HG02884 (cell line): Measurements from ENCODE around the gene SCTR.

Source experiments
- ATAC-seq: cut with Tn5 transposase; IDR thresholded peaks from one replicate; pipeline ENCODE4 v1.9.1; 2021; ENCODE audit warnings: mild to moderate bottlenecking, moderate library complexity; ENCODE audit not compliant: unreplicated experiment

The SCTR gene

GRCh38 chr2:119488245-119489214 lies 35.8 kb downstream of the SCTR start:
- ATAC-seq: no peak

- ATAC-seq: no peak
These were observed 36.6 kb downstream of the SCTR start for GRCh38 chr2:119487434-119488244.

- no peak for ATAC-seq
These were observed 37.4 kb downstream of the SCTR start for GRCh38 chr2:119486886-119487285.

- no peak for ATAC-seq
These were observed 38.0 kb downstream of the SCTR start for GRCh38 chr2:119486196-119486827.

GRCh38 chr2:119485336-119486110 lies 38.8 kb downstream of the SCTR start:
- no peak for ATAC-seq

GRCh38 chr2:119484834-119485233 lies 39.4 kb downstream of the SCTR start:
- no peak for ATAC-seq

- ATAC-seq: no peak
These were observed 40.2 kb downstream of the SCTR start for GRCh38 chr2:119483896-119484718.

- no peak for ATAC-seq
These were observed 40.9 kb downstream of the SCTR start for GRCh38 chr2:119483395-119483753.

GRCh38 chr2:119482481-119483394 lies 41.5 kb downstream of the SCTR start:
- no peak for ATAC-seq

GRCh38 chr2:119481501-119482455 lies 42.5 kb downstream of the SCTR start:
- no peak for ATAC-seq

GRCh38 chr2:119480718-119481142 lies 43.6 kb downstream of the SCTR start:
- ATAC-seq: no peak

- ATAC-seq: no peak
These were observed 44.1 kb downstream of the SCTR start for GRCh38 chr2:119480184-119480583.

GRCh38 chr2:119478978-119479295 lies 45.3 kb downstream of the SCTR start:
- ATAC-seq: no peak

GRCh38 chr2:119478188-119478977 lies 45.9 kb downstream of the SCTR start:
- no peak for ATAC-seq

- no peak for ATAC-seq
These were observed 47.2 kb downstream of the SCTR start for GRCh38 chr2:119477113-119477505.

- peak; percentile 74 for ATAC-seq
These were observed 47.8 kb downstream of the SCTR start for GRCh38 chr2:119476301-119477112.
